Lower leg skin (tissue), 4 donors: ENCODE results near the gene MAD1L1. TPM values are rescaled to one million over a fixed set of nuclear protein-coding genes. Genes with fewer than 3 reads are reported as not detected.
"Not testable (repeated sequence)": the region's sequence is repeated elsewhere in the genome, so short reads cannot be mapped to it uniquely, and the experiment has no call there.

Source experiments
- DNase-seq, 2 donors: peaks; one replicate each; pipeline ENCODE4 v3.0.0-alpha.2; 2019; ENCODE audit warnings: low spot score in 2 of 2
- H3K4me3 ChIP-seq: fragments of 200-600 bp; sonication (generic); 2 replicates; pipeline ENCODE4 v1.5.1; 2017; ENCODE audit warnings: mild to moderate bottlenecking, low read depth; ENCODE audit not compliant: poor library complexity, severe bottlenecking
- POLR2A ChIP-seq, 2 donors: fragments of 450-650 bp; IDR thresholded peaks; one replicate each; pipeline ENCODE4 v1.6.1; 2016 to 2017; ENCODE audit warnings: antibody characterized with exemption in 2 of 2, mild to moderate bottlenecking in 1 of 2, moderate library complexity in 1 of 2
- WGBS, 2 donors: methylation state at CpG; one replicate each; pipeline ENCODE4 v1.1.5; 2018; 5-methylcytosine and 5-hydroxymethylcytosine counted together
- intact Hi-C: fragments of 100-400 bp; cut with DNase I; formaldehyde crosslinking; loops from one replicate; pipeline ENCODE4 v1.15.0; 2023; ENCODE audit warnings: low total_unique reads
- total RNA-seq, 4 donors: library from RNA; depleted of rRNA; stranded (reverse); fragments of >200 nt; gene quantifications; one replicate each; pipeline ENCODE4 v1.1.0, GENCODE V29; 2016
- TF ChIP-seq, protein P1 (sequence below), 3 donors: fragments of 450-650 bp; IDR thresholded peaks; one replicate each; pipeline ENCODE4 v1.5.1; 2016; ENCODE audit warnings: antibody characterized with exemption in 3 of 3, mild to moderate bottlenecking in 3 of 3, moderate library complexity in 2 of 3

Gene MAD1L1
- total RNA-seq, 4 donors from 2014 or later, result 37.7 to 77.8 (median 59.4) TPM

DNA sequence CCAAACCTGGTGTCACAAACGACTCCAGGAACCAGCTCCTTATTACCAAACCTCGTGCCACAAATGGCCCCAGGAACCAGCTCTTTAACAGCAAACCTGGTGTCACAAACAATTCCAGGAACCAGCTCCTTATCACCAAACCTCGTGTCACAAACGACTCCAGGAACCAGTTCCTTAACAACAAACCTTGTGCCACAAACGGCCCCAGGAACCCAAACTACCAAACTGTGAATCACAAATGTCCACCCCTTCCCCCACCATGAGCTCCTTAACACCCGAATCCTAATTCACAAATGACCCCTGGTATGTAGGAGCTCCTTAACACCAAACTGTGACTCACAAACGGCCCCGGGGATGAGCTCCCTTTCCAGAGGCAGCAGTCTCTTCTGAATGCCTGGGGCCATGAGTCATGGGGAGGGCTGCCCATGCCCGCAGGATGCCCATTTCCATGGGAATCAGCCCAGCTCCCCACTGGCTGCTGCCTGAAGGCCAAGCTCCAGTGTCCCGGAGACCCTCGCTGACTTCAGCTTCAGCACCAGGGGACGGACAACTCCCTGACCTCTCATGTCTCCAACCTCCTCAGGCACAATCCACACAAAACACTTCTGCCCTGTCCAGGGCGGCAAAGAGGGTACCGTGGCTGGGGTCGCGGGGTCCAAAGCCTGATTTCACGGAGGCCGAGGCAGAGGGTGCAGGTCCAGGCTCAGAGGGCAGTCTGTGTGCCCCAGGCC lies 349.5 kb downstream of the MAD1L1 start:
- intact Hi-C loops, result no loop called here
- no peak for DNase-seq
- no peak overlapping the region for H3K4me3 ChIP-seq
- TF ChIP-seq, protein P1, sequence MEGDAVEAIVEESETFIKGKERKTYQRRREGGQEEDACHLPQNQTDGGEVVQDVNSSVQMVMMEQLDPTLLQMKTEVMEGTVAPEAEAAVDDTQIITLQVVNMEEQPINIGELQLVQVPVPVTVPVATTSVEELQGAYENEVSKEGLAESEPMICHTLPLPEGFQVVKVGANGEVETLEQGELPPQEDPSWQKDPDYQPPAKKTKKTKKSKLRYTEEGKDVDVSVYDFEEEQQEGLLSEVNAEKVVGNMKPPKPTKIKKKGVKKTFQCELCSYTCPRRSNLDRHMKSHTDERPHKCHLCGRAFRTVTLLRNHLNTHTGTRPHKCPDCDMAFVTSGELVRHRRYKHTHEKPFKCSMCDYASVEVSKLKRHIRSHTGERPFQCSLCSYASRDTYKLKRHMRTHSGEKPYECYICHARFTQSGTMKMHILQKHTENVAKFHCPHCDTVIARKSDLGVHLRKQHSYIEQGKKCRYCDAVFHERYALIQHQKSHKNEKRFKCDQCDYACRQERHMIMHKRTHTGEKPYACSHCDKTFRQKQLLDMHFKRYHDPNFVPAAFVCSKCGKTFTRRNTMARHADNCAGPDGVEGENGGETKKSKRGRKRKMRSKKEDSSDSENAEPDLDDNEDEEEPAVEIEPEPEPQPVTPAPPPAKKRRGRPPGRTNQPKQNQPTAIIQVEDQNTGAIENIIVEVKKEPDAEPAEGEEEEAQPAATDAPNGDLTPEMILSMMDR (IDR thresholded peaks at IDR 0.05), result no peak
- TF ChIP-seq POLR2A (IDR thresholded peaks at IDR 0.05), result no peak
- WGBS, 2 donors, result 75% methylated on average over 17 to 18 of the region's 18 CpGs

DNA sequence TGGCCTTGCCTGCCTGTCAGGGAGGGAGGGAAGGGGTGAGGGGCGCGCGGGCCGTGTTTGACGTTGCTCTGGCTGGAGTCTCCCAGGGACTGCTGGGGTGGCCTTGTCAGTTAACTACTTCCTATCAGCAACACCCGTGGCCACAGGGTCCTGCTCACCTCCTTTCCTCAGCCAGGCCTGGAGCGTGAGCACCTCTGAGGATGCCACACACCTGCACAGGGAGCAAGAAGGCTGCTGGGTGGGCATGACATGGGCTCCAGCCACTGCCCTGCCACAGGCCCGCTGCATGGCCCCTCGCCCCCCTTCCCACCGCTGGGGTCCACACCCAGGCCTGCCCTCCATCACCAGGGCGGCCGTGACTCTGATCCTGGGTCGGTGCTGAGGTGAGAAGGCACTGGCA lies 350.3 kb downstream of the MAD1L1 start:
- intact Hi-C loops, result no loop called here
- DNase-seq, result no peak

DNA sequence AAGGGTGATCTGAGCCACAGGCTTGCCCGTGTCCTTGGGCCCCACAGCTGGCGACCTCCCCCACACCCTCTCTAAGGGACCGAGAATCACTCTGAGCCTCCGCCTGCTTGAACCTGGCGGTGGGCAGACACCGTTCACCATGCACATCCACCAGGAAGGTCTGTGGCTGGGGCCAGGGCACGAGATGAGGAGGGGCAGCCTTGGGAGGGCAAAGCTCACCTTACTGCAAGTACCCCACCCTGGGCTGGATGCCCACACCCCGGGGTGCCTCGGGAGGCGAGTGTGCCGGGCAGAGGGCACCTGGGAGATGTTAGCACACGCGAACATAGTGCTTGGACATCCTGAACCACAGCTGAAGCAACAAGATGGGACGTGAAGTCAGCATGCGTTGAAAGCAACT lies 350.8 kb downstream of the MAD1L1 start:
- intact Hi-C loops, result no loop called here
- TF ChIP-seq, protein P1 (IDR thresholded peaks at IDR 0.05), result no peak
- TF ChIP-seq POLR2A (IDR thresholded peaks at IDR 0.05), result no peak
- DNase-seq, result no peak
- H3K4me3 ChIP-seq, result no peak overlapping the region
- 87 to 89% methylated on average over 11 to 15 of the region's 15 CpGs for WGBS, 2 donors

More for the DNA sequence above, 350.3 kb downstream of the MAD1L1 start:
- no peak overlapping the region for H3K4me3 ChIP-seq
- TF ChIP-seq, protein P1 (IDR thresholded peaks at IDR 0.05), result no peak
- no peak for TF ChIP-seq POLR2A (IDR thresholded peaks at IDR 0.05)
- WGBS, 2 donors, result 85% methylated on average over 12 to 13 of the region's 13 CpGs

DNA sequence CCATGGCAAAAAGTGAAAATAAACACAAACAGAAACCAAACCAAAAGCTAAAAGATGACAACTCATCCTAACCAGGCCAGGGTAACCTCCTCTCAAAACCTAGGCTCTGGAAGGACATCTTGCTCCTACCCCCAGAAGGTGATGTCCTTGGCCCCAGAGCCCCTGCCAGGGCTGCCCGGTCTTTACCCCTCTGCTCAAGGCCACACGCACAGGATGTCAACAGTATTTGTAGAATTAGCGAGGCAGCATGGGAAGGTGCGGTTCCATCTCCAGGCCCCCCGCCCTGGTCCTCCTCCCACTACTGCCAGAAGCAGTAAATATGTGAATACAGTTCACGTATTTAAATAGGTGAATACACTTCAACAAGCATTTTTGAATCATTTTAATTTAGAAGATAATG lies 356.1 kb downstream of the MAD1L1 start:
- DNase-seq, intact Hi-C loops, H3K4me3 ChIP-seq: not testable (repeated sequence)
- WGBS, 2 donors, result 98 to 99% methylated on average over 6 of the region's 6 CpGs

DNA sequence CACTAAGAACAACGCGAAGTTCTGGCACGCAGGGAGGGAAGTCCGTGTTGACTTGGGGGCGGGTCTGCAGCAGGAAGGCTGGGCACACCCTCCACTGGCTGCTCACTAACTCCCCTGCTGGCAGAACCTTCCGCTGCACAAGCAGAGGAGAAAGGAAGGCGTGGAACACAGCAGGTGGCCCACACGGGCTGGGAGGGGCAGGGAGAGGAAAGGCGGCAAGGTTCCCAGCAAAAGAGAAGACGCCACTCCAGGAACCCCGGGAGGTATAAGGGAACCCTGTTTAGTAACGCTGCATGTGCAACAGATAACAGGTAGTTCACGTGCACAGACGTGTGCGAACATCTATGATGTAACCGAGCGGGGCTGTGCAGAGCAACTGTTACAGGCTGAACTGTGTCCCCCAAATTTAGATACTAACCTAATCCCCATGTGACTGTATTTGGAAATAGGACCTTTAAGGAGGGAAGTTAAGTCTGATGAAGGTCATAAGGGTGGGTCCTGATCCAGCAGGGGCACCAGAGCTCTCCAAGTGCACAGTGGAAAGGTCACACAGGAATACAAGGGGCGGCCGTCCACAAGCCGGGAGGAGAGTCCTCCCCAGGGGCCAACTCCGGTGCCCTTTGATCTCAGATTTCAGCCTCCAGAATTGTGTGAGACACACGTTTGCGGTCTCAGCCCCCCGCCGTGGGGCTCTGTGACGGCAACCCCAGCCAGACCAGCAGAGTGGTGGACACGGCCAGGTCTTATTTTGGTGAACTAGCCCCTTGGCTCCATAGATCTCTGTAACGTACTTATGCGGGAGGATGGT lies 357.1 kb downstream of the MAD1L1 start:
- 51 to 52% methylated on average over 26 to 28 of the region's 29 CpGs for WGBS, 2 donors
- intact Hi-C loops, H3K4me3 ChIP-seq, DNase-seq: not testable (repeated sequence)

DNA sequence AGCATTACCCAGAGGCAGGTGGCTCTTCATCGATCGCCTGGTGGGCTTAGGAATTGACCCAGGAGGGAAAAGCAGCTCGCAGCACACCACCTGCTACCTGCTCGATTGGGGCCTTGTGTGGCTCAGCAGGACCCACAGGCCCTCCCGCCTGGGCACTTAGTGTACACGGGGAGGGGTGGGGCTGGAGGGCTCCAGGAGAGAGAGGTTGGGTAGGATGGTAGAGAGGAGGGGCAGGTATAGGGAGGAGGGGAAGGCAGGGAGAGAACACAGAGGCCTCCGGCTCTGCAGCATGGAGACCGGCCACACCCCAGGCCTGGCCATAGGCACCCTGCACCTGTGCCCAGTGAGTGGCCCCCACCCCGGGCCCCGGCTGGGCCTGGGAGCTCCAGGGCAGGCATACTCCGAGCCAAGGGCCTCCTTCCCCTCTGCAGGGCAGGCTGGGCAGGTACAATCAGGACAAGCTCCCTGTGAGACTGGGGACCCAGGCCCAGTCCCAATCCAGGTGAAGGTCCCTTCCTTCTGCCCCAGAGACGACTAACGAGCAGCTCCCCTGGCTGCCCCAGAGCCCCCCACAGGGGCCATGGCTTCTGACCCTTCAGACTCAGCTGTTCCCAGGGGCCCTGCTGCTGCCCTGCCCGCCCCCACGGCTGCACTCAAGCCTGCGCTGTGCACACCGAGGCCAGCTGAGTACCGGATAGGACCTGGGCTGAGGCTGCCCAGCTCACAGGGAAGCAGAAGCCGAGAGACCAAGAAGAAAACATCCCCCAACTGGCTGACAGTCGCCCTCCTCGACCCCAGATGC lies 358.0 kb downstream of the MAD1L1 start:
- WGBS, 2 donors, result 69 to 77% methylated on average over 12 to 18 of the region's 21 CpGs

More for the DNA sequence above, 358.0 kb downstream of the MAD1L1 start:
- intact Hi-C loops, DNase-seq, H3K4me3 ChIP-seq: not testable (repeated sequence)
